B cell (primary cell): ENCODE measurements around the gene SMARCD1.

ENCODE experiments used
- EZH2 ChIP-seq: IDR thresholded peaks from 2 replicates; pipeline ENCODE4 v1.6.1; 2012; ENCODE audit warnings: borderline replicate concordance, low read depth, mild to moderate bottlenecking, moderate library complexity, low read length; ENCODE audit not compliant: insufficient read depth, poor library complexity, severe bottlenecking
- TF ChIP-seq, protein P1 (sequence below): fragments of 200-600 bp; IDR thresholded peaks from one replicate; pipeline ENCODE4 v1.8.0; 2022; ENCODE audit warnings: antibody characterized with exemption, mild to moderate bottlenecking

DNA sequence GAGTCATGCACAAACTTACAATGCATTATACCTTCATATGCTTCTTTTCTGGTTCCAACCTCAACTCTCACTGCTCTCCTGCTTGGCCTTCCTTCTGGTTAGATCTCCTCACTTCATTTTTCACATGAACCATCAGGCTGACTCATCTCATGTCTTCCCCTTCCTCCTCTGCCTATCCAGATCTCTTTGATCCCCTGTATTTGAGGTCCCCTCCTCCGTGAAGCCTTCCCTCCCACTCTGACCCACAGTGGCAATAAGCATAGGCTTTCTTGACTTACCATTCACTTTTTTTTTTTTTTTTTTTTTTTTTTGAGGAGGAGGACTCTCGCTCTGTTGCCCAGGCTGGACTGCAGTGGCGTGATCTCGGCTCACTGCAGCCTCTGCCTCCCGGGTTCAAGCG, 42.4 kb upstream of the SMARCD1 start:
- TF ChIP-seq EZH2 = no peak
- TF ChIP-seq, protein P1, sequence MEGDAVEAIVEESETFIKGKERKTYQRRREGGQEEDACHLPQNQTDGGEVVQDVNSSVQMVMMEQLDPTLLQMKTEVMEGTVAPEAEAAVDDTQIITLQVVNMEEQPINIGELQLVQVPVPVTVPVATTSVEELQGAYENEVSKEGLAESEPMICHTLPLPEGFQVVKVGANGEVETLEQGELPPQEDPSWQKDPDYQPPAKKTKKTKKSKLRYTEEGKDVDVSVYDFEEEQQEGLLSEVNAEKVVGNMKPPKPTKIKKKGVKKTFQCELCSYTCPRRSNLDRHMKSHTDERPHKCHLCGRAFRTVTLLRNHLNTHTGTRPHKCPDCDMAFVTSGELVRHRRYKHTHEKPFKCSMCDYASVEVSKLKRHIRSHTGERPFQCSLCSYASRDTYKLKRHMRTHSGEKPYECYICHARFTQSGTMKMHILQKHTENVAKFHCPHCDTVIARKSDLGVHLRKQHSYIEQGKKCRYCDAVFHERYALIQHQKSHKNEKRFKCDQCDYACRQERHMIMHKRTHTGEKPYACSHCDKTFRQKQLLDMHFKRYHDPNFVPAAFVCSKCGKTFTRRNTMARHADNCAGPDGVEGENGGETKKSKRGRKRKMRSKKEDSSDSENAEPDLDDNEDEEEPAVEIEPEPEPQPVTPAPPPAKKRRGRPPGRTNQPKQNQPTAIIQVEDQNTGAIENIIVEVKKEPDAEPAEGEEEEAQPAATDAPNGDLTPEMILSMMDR = no peak
